Posterior vena cava (tissue), 2 donors: Measurements from ENCODE around the gene TMEM203. TPM values are rescaled to one million over a fixed set of nuclear protein-coding genes. Genes with fewer than 3 reads are reported as not detected.

ENCODE experiments used
- DNase-seq: peaks from one replicate; pipeline ENCODE4 v3.0.0-alpha.2; 2020; ENCODE audit warnings: low spot score
- intact Hi-C, 2 donors: fragments of 100-400 bp; cut with DNase I; formaldehyde crosslinking; loops; one replicate each; pipeline versions ENCODE4 v1.14.1 to v1.14.2; 2022 to 2023
- total RNA-seq, 2 donors: library from RNA; stranded (reverse); fragmentation: NEBNext Ultra II Directional; extraction: Animal tissue kit (Norgen Biotek cat#: 25700); gene quantifications; one replicate each; pipeline ENCODE4 v1.2.1, GENCODE V29; 2021
- donor health status: DM: yes; HTN: yes; CAD: no.
- donor health status: DM: yes; HTN: yes; CAD: no.

TMEM203 gene
- total RNA-seq, 2 donors from 2014 or later: 24.8 to 25.2 TPM

GRCh38 chr9:137231372-137232039 is 26.1 kb upstream of the TMEM203 start:
- intact Hi-C loops: no loop called here
- no peak for DNase-seq

GRCh38 chr9:137230705-137231371 is 25.4 kb upstream of the TMEM203 start, which contains the start of gene SLC34A3:
Gene SLC34A3 (plus strand): TSS chr9:137230901. CDS start chr9:137231703, 802 bp downstream.
- intact Hi-C loops: no loop called here
- DNase-seq: no peak

GRCh38 chr9:137229903-137230704 is 24.7 kb upstream of the TMEM203 start:
- DNase-seq: no peak
- intact Hi-C loops: loop anchor here in 1 of 2 donors (1.0 to 5.0 kb wide), 2 partner anchors 27 to 113 kb away; no protein-coding TSS in a partner anchor

- DNase-seq: no peak
- intact Hi-C loops: loop anchor here in 1 of 2 donors (1.0 to 5.0 kb wide), 2 partner anchors 28 to 112 kb away; no protein-coding TSS in a partner anchor
Measured at GRCh38 chr9:137228968-137229896, 23.8 kb upstream of the TMEM203 start.

- intact Hi-C loops: loop anchor here in 1 of 2 donors (5.0 kb wide), 1 partner anchor 111 kb away; no protein-coding TSS in a partner anchor
- DNase-seq: no peak
Measured at GRCh38 chr9:137228506-137228967, 23.1 kb upstream of the TMEM203 start.

- intact Hi-C loops: loop anchor here in 1 of 2 donors (5.0 kb wide), 1 partner anchor 111 kb away; no protein-coding TSS in a partner anchor
- no peak for DNase-seq
Measured at GRCh38 chr9:137227853-137228505, 22.5 kb upstream of the TMEM203 start.

GRCh38 chr9:137227054-137227852 is 21.8 kb upstream of the TMEM203 start, which contains the start of gene RNF224:
Gene RNF224 (plus strand): TSS chr9:137227502. CDS start chr9:137228336, 834 bp downstream.
- peak; percentile 92 for DNase-seq
- intact Hi-C loops: loop anchor here in 1 of 2 donors (5.0 kb wide), 1 partner anchor 110 kb away; no protein-coding TSS in a partner anchor

GRCh38 chr9:137226338-137227053 is 21.0 kb upstream of the TMEM203 start:
- intact Hi-C loops: loop anchor here in 1 of 2 donors (5.0 kb wide), 1 partner anchor 109 kb away; no protein-coding TSS in a partner anchor
- DNase-seq: no peak

- no peak for DNase-seq
- intact Hi-C loops: loop anchor here (2.0 to 5.0 kb wide), 2 partner anchors 105 to 109 kb away; no protein-coding TSS in a partner anchor
Measured at GRCh38 chr9:137225699-137226331, 20.4 kb upstream of the TMEM203 start.

GRCh38 chr9:137224830-137225694 is 19.6 kb upstream of the TMEM203 start, which contains the start of gene CYSRT1:
Gene CYSRT1 (plus strand): TSS chr9:137225174. CDS start chr9:137225622, 448 bp downstream.
- no peak for DNase-seq
- intact Hi-C loops: loop anchor here (2.0 to 5.0 kb wide), 2 partner anchors 104 to 108 kb away; no protein-coding TSS in a partner anchor

GRCh38 chr9:137223078-137223970 is 17.9 kb upstream of the TMEM203 start:
- intact Hi-C loops: no loop called here
- peak; percentile 99 for DNase-seq

- no peak for DNase-seq
- intact Hi-C loops: no loop called here
Measured at GRCh38 chr9:137222190-137223077, 17.0 kb upstream of the TMEM203 start, which contains the start of gene RNF208. Gene RNF208 (minus strand): TSS chr9:137222240. CDS start chr9:137221212, 1,028 bp downstream.
